ENCODE measurements around the gene AMHR2. TPM values are rescaled to one million over a fixed set of nuclear protein-coding genes. Genes with fewer than 3 reads are reported as not detected.
A peak's percentile ranks its signal among the peaks of the same experiment; 100 is the strongest.
"Not testable (repeated sequence)": the region's sequence is repeated elsewhere in the genome, so short reads cannot be mapped to it uniquely, and the experiment has no call there.

The AMHR2 gene
- total RNA-seq, 1 experiment from 2014 or later: 0.29 TPM

- TSS peak; percentile 43 for BruUV-seq (replicated peaks)
- Histone ChIP-seq H3K9me2 (replicated peaks; ENCODE audit: low read length) (no peaks in the 10 kb centered on the region), H4K20me1 (ENCODE audit: low read length) (peaks cover 21% of the 10 kb centered on the region), H3K27me3 (ENCODE audit: low read length) (no peaks in the 10 kb centered on the region), H3K4me3 (ENCODE audit: low read length) (peak overlapping the region; percentile 71), H3K36me3 (ENCODE audit: low read depth, low read length) (peaks cover 17% of the 10 kb centered on the region), H3F3A (ENCODE audit: low read length, unreplicated experiment) (no peaks in the 10 kb centered on the region), H2AFZ (ENCODE audit: low read length) (no peak overlapping the region), H3K4me2 (ENCODE audit: low read length) (peak overlapping the region; percentile 81), H3K27ac (ENCODE audit: low read length) (peak overlapping the region; percentile 89), H3K79me2 (ENCODE audit: low read length) (peaks cover 58% of the 10 kb centered on the region), H3K9me3 (ENCODE audit: low read length) (no peaks in the 10 kb centered on the region), H3K4me1 (ENCODE audit: insufficient read depth, low read length) (peaks cover 46% of the 10 kb centered on the region), H3K9ac (ENCODE audit: low read length) (peak overlapping the region; percentile 90)
- TF ChIP-seq EZH2 (IDR thresholded peaks at IDR 0.05; ENCODE audit: low read length, unreplicated experiment) (no peak), CTCF (conservative IDR thresholded peaks at IDR 0.05; ENCODE audit: low read depth, low read length) (peak; percentile 71)
- no peak for ATAC-seq
- CTCF ChIA-PET: interaction anchor here (0.5 to 2.8 kb wide), 5 partner anchors 27 to 162 kb away, joined by 3 to 16 read pairs (median 3); partner anchors contain the start of gene AAAS
- DNase-seq: peak; percentile 72
- POLR2A ChIA-PET (ENCODE audit: unreplicated experiment): interaction anchor here (0.5 to 0.9 kb wide), 2 partner anchors 46 to 119 kb away, joined by 4 to 6 read pairs; partner anchors contain the start of gene TARBP2
- intact Hi-C loops (cut with micrococcal nuclease): loop anchor here (1.0 to 2.0 kb wide), 2 partner anchors 30 to 39 kb away; no protein-coding TSS in a partner anchor
Observed at GRCh38 chr12:53381731-53382630, 41.7 kb upstream of the AMHR2 start.

GRCh38 chr12:53383258-53383657, 40.4 kb upstream of the AMHR2 start:
- ATAC-seq: no peak
- Histone ChIP-seq H2AFZ (ENCODE audit: low read length) (no peak overlapping the region), H3K27me3 (ENCODE audit: low read length) (no peaks in the 10 kb centered on the region), H3K9me2 (replicated peaks; ENCODE audit: low read length) (no peaks in the 10 kb centered on the region), H3K4me3 (ENCODE audit: low read length) (peak overlapping the region; percentile 71), H3K9me3 (ENCODE audit: low read length) (no peaks in the 10 kb centered on the region), H3K9ac (ENCODE audit: low read length) (no peak overlapping the region), H3K36me3 (ENCODE audit: low read depth, low read length) (peaks cover 17% of the 10 kb centered on the region), H3F3A (ENCODE audit: low read length, unreplicated experiment) (no peaks in the 10 kb centered on the region), H3K27ac (ENCODE audit: low read length) (no peak overlapping the region), H4K20me1 (ENCODE audit: low read length) (peaks cover 27% of the 10 kb centered on the region), H3K79me2 (ENCODE audit: low read length) (peaks cover 71% of the 10 kb centered on the region), H3K4me2 (ENCODE audit: low read length) (peak overlapping the region; percentile 81), H3K4me1 (ENCODE audit: insufficient read depth, low read length) (peaks cover 55% of the 10 kb centered on the region)
- no peak for TF ChIP-seq EZH2 (IDR thresholded peaks at IDR 0.05; ENCODE audit: low read length, unreplicated experiment)
- no peak for TF ChIP-seq EZH2phosphoT487 (IDR thresholded peaks at IDR 0.05; ENCODE audit: borderline replicate concordance, low read length)
- no peak for TF ChIP-seq CTCF (conservative IDR thresholded peaks at IDR 0.05; ENCODE audit: low read depth, low read length)
- peak; percentile 25 for DNase-seq
- BruUV-seq (replicated peaks): no TSS peak
- ChIA-PET CTCF (interaction anchor here (0.5 to 2.8 kb wide), 5 partner anchors 31 to 95 kb away, joined by 3 to 16 read pairs (median 5); partner anchors contain the start of gene AAAS), POLR2A (ENCODE audit: unreplicated experiment) (no interaction called here)
- intact Hi-C loops (cut with micrococcal nuclease): no loop called here

DNA sequence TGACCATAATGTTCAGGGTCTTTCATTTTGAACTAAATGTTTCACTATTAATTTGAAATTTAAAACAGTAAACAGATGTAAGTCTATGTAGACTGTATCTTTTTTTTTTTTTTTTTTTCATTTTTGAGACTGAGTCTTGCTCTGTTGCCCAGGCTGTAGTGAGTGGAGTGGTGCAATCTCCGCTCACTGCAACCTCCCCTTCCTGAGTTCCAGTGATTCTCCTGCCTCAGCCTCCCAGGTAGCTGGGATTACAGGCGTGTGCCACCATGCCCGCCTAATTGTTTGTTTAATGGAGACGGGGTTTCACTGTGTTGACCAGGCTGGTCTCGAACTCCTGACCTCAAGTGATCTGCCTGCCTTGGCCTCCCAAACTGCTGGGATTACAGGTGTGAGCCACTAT, 37.3 kb upstream of the AMHR2 start:
- Histone ChIP-seq H4K20me1 (ENCODE audit: low read length) (peaks cover 28% of the 10 kb centered on the region), H3K4me3 (ENCODE audit: low read length) (peak overlapping the region; percentile 65), H3K79me2 (ENCODE audit: low read length) (peaks cover 97% of the 10 kb centered on the region), H3K4me2 (ENCODE audit: low read length) (peak overlapping the region; percentile 84), H3K36me3 (ENCODE audit: low read depth, low read length) (peaks cover 21% of the 10 kb centered on the region), H3K4me1 (ENCODE audit: insufficient read depth, low read length) (peaks cover 56% of the 10 kb centered on the region)
- POLR2A ChIA-PET (ENCODE audit: unreplicated experiment); H3K9me2 ChIP-seq (replicated peaks; ENCODE audit: low read length); H3K9ac ChIP-seq (ENCODE audit: low read length); H2AFZ ChIP-seq (ENCODE audit: low read length); intact Hi-C loops (cut with micrococcal nuclease); DNase-seq; ATAC-seq; H3F3A ChIP-seq (ENCODE audit: low read length, unreplicated experiment); H3K27me3 ChIP-seq (ENCODE audit: low read length); H3K9me3 ChIP-seq (ENCODE audit: low read length); H3K27ac ChIP-seq (ENCODE audit: low read length); BruUV-seq (replicated peaks): not testable (repeated sequence)
- CTCF ChIA-PET: interaction anchor here (0.8 kb wide), 1 partner anchor 34 kb away, joined by 3 read pairs; no protein-coding TSS in a partner anchor

Measured in PC-3 (cell line).